TTC549 (cell line): ENCODE measurements around the gene ZBED3.

Experiments used
- FAIRE-seq: peaks from 2 replicates; lab custom pipeline; 2012; peaks lifted over from hg19 to GRCh38; lab: Jason Lieb, UNC

The ZBED3 gene

GRCh38 chr5:77076961-77077828 is 9.9 kb downstream of the ZBED3 start:
- no peak for FAIRE-seq

- no peak for FAIRE-seq
These were observed 12.3 kb downstream of the ZBED3 start for GRCh38 chr5:77074745-77075144.

DNA sequence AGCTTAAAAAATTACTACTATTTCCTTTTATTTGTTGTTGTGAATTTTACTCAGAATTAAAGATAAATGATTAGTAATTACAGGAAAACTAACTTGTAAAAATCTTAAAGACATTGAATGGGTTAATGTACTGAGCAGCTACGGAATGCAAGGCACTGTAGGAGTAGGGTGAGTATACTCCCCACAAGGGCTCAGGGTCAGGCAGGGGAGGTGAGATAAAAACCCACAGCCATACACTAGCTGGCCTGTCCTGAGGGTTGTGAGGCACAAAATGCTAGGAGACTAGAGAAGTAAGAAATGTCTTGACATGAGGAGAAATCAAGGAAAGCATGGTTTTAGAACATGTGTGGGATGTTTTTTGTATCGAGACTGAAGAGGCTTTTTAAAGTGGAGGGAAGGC is 13.4 kb downstream of the ZBED3 start:
- FAIRE-seq: no peak

DNA sequence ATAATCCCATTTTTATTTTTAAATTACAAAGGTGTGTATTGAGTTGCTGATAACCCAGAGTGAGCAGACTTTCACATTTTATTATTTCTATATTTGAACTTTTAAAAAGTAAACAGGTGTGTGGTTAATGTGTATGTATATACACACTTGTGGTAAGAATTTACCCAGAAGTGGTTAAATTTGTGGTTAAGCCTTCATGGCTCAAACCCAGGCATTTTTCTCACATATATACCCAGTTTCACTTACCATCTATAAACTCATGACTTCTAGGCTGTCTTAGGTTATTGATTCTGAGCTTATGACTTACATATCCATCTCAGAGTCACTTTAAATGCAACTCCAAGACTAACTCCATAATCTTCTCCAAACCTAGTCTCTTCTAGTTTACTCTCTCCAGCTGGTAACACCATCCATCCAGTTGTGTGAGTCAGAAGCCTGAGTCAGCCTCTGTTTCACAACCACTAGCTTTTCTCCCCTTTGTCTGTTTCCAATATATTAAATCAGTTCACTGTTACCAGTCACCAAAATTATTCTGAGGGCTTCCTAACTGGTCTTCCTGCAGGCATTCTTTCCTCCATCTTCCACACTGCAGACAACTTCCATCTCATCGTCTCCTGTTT is 20.2 kb downstream of the ZBED3 start:
- FAIRE-seq: no peak

DNA sequence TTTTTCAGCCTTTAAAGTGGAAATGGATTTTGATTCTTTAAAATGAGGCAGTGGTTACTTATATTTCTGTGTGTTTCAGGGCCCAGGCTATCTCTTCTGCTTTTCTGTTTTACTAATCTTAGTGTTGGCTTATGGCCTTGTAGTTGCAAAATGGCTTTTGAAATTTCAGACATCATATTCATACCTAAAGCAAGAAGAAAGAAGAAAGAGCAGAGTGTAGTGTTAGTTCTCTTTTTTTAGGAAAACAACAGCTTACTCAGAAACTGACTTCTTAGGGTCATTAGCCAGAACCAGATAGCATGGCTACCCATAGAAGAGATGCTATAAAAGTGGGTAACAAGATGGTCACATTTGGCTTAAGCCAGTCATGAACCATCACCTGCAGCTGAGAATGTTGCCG is 20.9 kb downstream of the ZBED3 start:
- FAIRE-seq: no peak

- FAIRE-seq: no peak
These were observed 21.8 kb downstream of the ZBED3 start for GRCh38 chr5:77065256-77065655.

DNA sequence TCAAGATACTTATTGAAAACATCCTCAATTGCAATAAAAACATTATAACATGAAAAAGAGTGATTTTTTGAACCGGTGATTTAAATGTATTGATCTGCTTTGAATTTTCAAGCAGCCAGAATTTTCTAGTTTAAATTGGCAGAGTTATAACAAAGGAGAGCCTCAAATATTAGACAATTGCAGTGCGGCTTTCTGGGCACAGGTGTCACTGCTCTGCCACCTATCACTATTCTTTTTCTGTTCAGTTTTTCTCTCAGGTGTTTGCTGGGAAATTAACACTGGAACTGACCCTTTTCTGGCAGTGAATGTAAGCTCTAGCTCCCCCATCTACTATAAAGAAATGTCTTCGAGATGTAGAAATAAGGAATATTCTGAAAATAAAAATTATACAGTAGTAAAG is 23.0 kb downstream of the ZBED3 start:
- FAIRE-seq: no peak

GRCh38 chr5:77046416-77047073 is 40.5 kb downstream of the ZBED3 start:
- no peak for FAIRE-seq

DNA sequence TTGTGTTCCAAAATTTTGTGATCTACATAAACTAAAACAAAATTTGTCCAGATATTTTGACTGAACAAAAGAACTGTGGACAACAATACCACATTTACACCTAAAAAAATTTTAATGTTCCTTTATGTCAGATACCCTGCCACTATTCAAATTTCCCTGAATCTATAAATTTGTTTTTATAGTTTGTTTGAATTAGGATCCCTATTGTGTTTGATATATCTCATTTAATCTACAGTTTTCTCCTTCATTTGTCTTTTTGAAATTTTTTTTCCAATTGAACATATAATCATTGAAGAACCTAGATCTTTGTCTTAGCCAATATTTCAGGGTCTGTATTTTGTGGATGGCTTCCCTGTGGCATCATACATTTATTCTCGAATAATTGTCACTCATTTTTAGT is 51.1 kb downstream of the ZBED3 start:
- FAIRE-seq: no peak

GRCh38 chr5:77033338-77033737 is 53.7 kb downstream of the ZBED3 start:
- no peak for FAIRE-seq

- no peak for FAIRE-seq
These were observed 54.5 kb downstream of the ZBED3 start for GRCh38 chr5:77032635-77033034.

GRCh38 chr5:77031891-77032290 is 55.2 kb downstream of the ZBED3 start:
- FAIRE-seq: no peak

- no peak for FAIRE-seq
These were observed 56.7 kb downstream of the ZBED3 start, which contains the start of gene AGGF1 for GRCh38 chr5:77030097-77031071. TSS of gene AGGF1 (plus strand) at chr5:77030404. CDS start at chr5:77030767, 363 bp downstream.

GRCh38 chr5:77029376-77029885 is 57.7 kb downstream of the ZBED3 start:
- no peak for FAIRE-seq

DNA sequence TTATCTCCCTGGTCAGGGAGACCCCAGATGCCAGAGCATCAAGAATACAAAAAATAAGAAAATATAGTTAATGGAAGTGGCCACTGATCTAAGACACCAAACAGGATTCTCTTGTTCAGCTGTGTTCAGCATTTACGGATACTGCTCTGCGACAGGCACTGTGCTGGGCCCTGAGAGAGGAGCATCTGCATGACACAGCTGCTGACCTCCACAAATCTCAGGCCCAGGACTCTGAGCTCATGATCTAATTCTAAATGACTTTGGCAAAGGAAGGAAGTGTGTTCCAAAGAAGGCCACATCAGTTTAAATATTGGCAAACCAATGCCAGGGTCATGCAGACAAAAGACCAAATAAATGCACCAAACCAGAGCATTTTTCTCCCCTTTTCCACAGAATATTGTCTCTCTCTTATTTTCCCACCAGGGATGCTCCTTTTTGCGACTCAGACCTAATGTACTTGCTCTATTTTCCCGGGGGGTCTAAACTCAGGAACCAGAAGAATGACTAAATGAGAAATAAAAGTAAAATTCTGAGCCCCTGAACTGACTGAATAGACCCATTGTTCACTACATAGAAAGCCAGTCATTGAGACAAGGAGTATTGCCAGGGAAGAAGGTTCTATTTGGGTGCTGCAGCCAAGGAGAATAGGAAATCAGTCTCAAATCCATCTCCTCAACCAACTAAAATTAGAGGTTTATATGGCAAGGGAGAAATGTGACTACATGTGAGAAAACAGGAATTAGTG is 58.3 kb downstream of the ZBED3 start:
- no peak for FAIRE-seq

- no peak for FAIRE-seq
These were observed 62.6 kb downstream of the ZBED3 start for GRCh38 chr5:77024490-77024889.

GRCh38 chr5:77022511-77023417 is 64.3 kb downstream of the ZBED3 start:
- FAIRE-seq: no peak
